CD14-positive monocyte (primary cell): Measurements from ENCODE around the gene SPIRE2. TPM values are rescaled to one million over a fixed set of nuclear protein-coding genes. Genes with fewer than 3 reads are reported as not detected.

Source experiments
- DNase-seq, 3 donors: peaks; one replicate each; pipeline ENCODE4 v3.0.0-alpha.2; 2011 to 2022
- H2AFZ ChIP-seq: 2 replicates; pipeline ENCODE4 v1.6.0; 2012; ENCODE audit warnings: mild to moderate bottlenecking, low read depth, low read length, inconsistent platforms; ENCODE audit not compliant: insufficient read depth, poor library complexity, severe bottlenecking
- H3K27ac ChIP-seq, 2 donors: 1 replicate in 1 of 2; 2 replicates in 1 of 2; pipeline ENCODE4 v1.5.1; 2012 to 2013; ENCODE audit warnings: low read length in 2 of 2, control low read depth in 1 of 2, inconsistent platforms in 1 of 2, low read depth in 1 of 2, mild to moderate bottlenecking in 1 of 2
- H3K27me3 ChIP-seq, 2 donors: one replicate each; pipeline versions ENCODE4 v1.6.0 to v1.6.1; 2011 to 2013; ENCODE audit warnings: low read length in 2 of 2; ENCODE audit not compliant: control insufficient read depth in 2 of 2, insufficient read depth in 2 of 2
- H3K36me3 ChIP-seq, 2 donors: replicated peaks in 1 of 2; 1 replicate in 1 of 2; 2 replicates in 1 of 2; pipeline versions ENCODE4 v1.5.1 to v1.6.1; 2012 to 2013; ENCODE audit warnings: low read length in 2 of 2, control low read depth in 1 of 2, inconsistent platforms in 1 of 2, mild to moderate bottlenecking in 1 of 2; ENCODE audit not compliant: insufficient read depth in 2 of 2, control insufficient read depth in 1 of 2
- H3K4me1 ChIP-seq, 2 donors: 1 replicate in 1 of 2; 2 replicates in 1 of 2; pipeline versions ENCODE4 v1.5.1 to v1.6.1; 2012 to 2013; ENCODE audit warnings: low read length in 2 of 2, control low read depth in 1 of 2, inconsistent platforms in 1 of 2, mild to moderate bottlenecking in 1 of 2, moderate library complexity in 1 of 2; ENCODE audit not compliant: insufficient read depth in 2 of 2, control insufficient read depth in 1 of 2
- H3K4me2 ChIP-seq: replicated peaks from 2 replicates; pipeline ENCODE3; 2012; ENCODE audit warnings: low read length, moderate library complexity, mild to moderate bottlenecking; ENCODE audit not compliant: poor library complexity, severe bottlenecking; ENCODE audit errors: extremely low read depth
- H3K4me3 ChIP-seq, 3 experiments: fragments of 200-600 bp in 1 of 3; sonication (generic) in 1 of 3; replicated peaks in 1 of 3; 1 replicate in 2 of 3; 2 replicates in 1 of 3; pipeline ENCODE4 v1.5.1; 2011 to 2013; ENCODE audit warnings: low read length in 3 of 3, mild to moderate bottlenecking in 3 of 3, control low read depth in 2 of 3, low read depth in 2 of 3, inconsistent platforms in 1 of 3, moderate library complexity in 1 of 3
- H3K79me2 ChIP-seq: 2 replicates; pipeline ENCODE4 v1.6.0; 2012; ENCODE audit warnings: mild to moderate bottlenecking, control low read depth, inconsistent platforms, low read length, moderate library complexity; ENCODE audit not compliant: insufficient read depth
- H3K9ac ChIP-seq: 2 replicates; pipeline ENCODE4 v1.6.0; 2017; ENCODE audit warnings: low read length, mild to moderate bottlenecking; ENCODE audit not compliant: insufficient read depth, poor library complexity, severe bottlenecking
- H3K9me3 ChIP-seq, 2 donors: replicated peaks in 1 of 2; 1 replicate in 1 of 2; 2 replicates in 1 of 2; pipeline versions ENCODE4 v1.5.1 to v1.6.1; 2012 to 2013; ENCODE audit warnings: low read length in 2 of 2, control low read depth in 1 of 2; ENCODE audit not compliant: control insufficient read depth in 1 of 2, insufficient read depth in 1 of 2
- H4K20me1 ChIP-seq: 2 replicates; pipeline ENCODE4 v1.6.0; 2012; ENCODE audit warnings: mild to moderate bottlenecking, low read length, control low read depth, moderate library complexity; ENCODE audit not compliant: insufficient read depth
- H3K27ac Mint-ChIP-seq, 7 donors: one replicate each; pipeline ENCODE4 v1.8.0; 2020; ENCODE audit warnings: mild to moderate bottlenecking in 7 of 7, mixed read lengths in 7 of 7, moderate library complexity in 6 of 7, inconsistent platforms in 2 of 7
- H3K27me3 Mint-ChIP-seq, 3 donors: one replicate each; pipeline ENCODE4 v1.8.0; 2021 to 2022; ENCODE audit warnings: low read depth in 3 of 3, mild to moderate bottlenecking in 3 of 3, mixed read lengths in 3 of 3, moderate library complexity in 3 of 3, inconsistent platforms in 1 of 3
- H3K36me3 Mint-ChIP-seq, 2 donors: one replicate each; pipeline ENCODE4 v1.8.0; 2020; ENCODE audit warnings: mixed read lengths in 2 of 2, inconsistent platforms in 1 of 2, mild to moderate bottlenecking in 1 of 2
- H3K4me1 Mint-ChIP-seq: one replicate; pipeline ENCODE4 v1.8.0; 2020; ENCODE audit warnings: mild to moderate bottlenecking, mixed read lengths
- H3K4me3 Mint-ChIP-seq, 2 donors: one replicate each; pipeline ENCODE4 v1.8.0; 2020; ENCODE audit warnings: mild to moderate bottlenecking in 2 of 2, mixed read lengths in 2 of 2, moderate library complexity in 1 of 2
- H3K9me3 Mint-ChIP-seq, 7 donors: one replicate each; pipeline ENCODE4 v1.8.0; 2020 to 2022; ENCODE audit warnings: mixed read lengths in 7 of 7, mild to moderate bottlenecking in 6 of 7, moderate library complexity in 6 of 7, inconsistent platforms in 2 of 7
- CTCF ChIP-seq: fragments of 200-600 bp; IDR thresholded peaks from one replicate; pipeline ENCODE4 v1.8.0; 2022; ENCODE audit warnings: antibody characterized with exemption, mild to moderate bottlenecking
- WGBS: methylation state at CpG from one replicate; pipeline ENCODE4 v1.1.5; 2013; ENCODE audit warnings: missing lambda C conversion rate; ENCODE audit not compliant: insufficient coverage; 5-methylcytosine and 5-hydroxymethylcytosine counted together
- intact Hi-C, 2 donors: fragments of 100-400 bp; cut with micrococcal nuclease; formaldehyde crosslinking; loops; one replicate each; pipeline versions ENCODE4 v1.15.0 to v1.15.1; 2023
- polyA plus RNA-seq, 3 donors: library from polyadenylated mRNA; depleted of rRNA in 1 of 3; unstranded in 2 of 3; stranded (reverse) in 1 of 3; fragments of 300-500 nt in 2 of 3; fragments of >200 nt in 1 of 3; fragmentation: Illumina TruSeq in 2 of 3; gene quantifications; 1 replicate in 2 of 3; 2 replicates in 1 of 3; pipeline ENCODE4 v1.2.3, GENCODE V29; 2012 to 2021

Gene SPIRE2
- polyA plus RNA-seq, 3 donors: 0.09 to 1.2 TPM; not detected in 1

- DNase-seq: no peak
- intact Hi-C loops: loop anchor here (5.0 kb wide), 2 partner anchors 168 to 308 kb away; partner anchors contain the start of genes RPL13 (in 1 of the 2) and SPATA2L (in 1 of the 2)
- H3K27me3 Mint-ChIP-seq: peaks cover 0 to 3% (median 1%) of the 10 kb centered on the region in 3 donors
- WGBS: 100% methylated on average over 5 of the region's 6 CpGs
- peaks cover 3 to 16% (median 9%) of the 10 kb centered on the region in 7 donors for H3K9me3 Mint-ChIP-seq
- Histone ChIP-seq H2AFZ (no peak overlapping the region), H3K9me3 (peaks cover 10 to 13% of the 10 kb centered on the region in 2 donors), H3K4me2 (no peak overlapping the region), H3K9ac (no peak overlapping the region), H3K27ac (no peak overlapping the region), H3K79me2 (peaks cover 23% of the 10 kb centered on the region), H3K4me1 (peaks cover 18 to 22% of the 10 kb centered on the region in 2 donors), H3K4me3 (no peak overlapping the region), H3K36me3 (peaks cover 0 to 8% of the 10 kb centered on the region in 2 donors), H4K20me1 (peaks cover 13% of the 10 kb centered on the region), H3K27me3 (no peaks in the 10 kb centered on the region)
- TF ChIP-seq CTCF: no peak
- H3K36me3 Mint-ChIP-seq: peaks cover 4 to 27% of the 10 kb centered on the region in 2 donors
- H3K4me1 Mint-ChIP-seq: peaks cover 15% of the 10 kb centered on the region
- peak overlapping the region in 1 of 7 donors; percentile 16 for H3K27ac Mint-ChIP-seq
- no peak overlapping the region for H3K4me3 Mint-ChIP-seq
Measured at GRCh38 chr16:89870440-89870839, 42.2 kb downstream of the SPIRE2 start.

- Histone ChIP-seq H3K27ac (peak overlapping the region in 1 of 2 donors; percentile 99), H2AFZ (no peak overlapping the region), H3K27me3 (no peaks in the 10 kb centered on the region), H3K4me2 (no peak overlapping the region), H4K20me1 (peaks cover 27% of the 10 kb centered on the region), H3K4me1 (peaks cover 18 to 22% of the 10 kb centered on the region in 2 donors), H3K9me3 (peaks cover 10 to 13% of the 10 kb centered on the region in 2 donors), H3K4me3 (no peak overlapping the region), H3K9ac (no peak overlapping the region), H3K79me2 (peaks cover 37% of the 10 kb centered on the region), H3K36me3 (peaks cover 6 to 19% of the 10 kb centered on the region in 2 donors)
- peaks cover 0 to 3% (median 1%) of the 10 kb centered on the region in 3 donors for H3K27me3 Mint-ChIP-seq
- intact Hi-C loops: loop anchor here (2.0 to 5.0 kb wide), 3 partner anchors 55 to 310 kb away; partner anchors contain the start of genes FANCA (in 1 of the 2), RPL13 (in 1 of the 2) and SPATA2L (in 1 of the 2)
- peaks cover 15% of the 10 kb centered on the region for H3K4me1 Mint-ChIP-seq
- peaks cover 4 to 33% of the 10 kb centered on the region in 2 donors for H3K36me3 Mint-ChIP-seq
- no peak for TF ChIP-seq CTCF
- peak overlapping the region in 3 of 7 donors; percentile 33 to 66 (median 36) for H3K27ac Mint-ChIP-seq
- 100% methylated on average over 2 of the region's 9 CpGs for WGBS
- peaks cover 3 to 16% (median 9%) of the 10 kb centered on the region in 7 donors for H3K9me3 Mint-ChIP-seq
- DNase-seq: no peak
- no peak overlapping the region for H3K4me3 Mint-ChIP-seq
Measured at GRCh38 chr16:89871895-89872294, 43.6 kb downstream of the SPIRE2 start.
